ENCODE data around the gene TSHZ1.

TSHZ1 gene

DNA sequence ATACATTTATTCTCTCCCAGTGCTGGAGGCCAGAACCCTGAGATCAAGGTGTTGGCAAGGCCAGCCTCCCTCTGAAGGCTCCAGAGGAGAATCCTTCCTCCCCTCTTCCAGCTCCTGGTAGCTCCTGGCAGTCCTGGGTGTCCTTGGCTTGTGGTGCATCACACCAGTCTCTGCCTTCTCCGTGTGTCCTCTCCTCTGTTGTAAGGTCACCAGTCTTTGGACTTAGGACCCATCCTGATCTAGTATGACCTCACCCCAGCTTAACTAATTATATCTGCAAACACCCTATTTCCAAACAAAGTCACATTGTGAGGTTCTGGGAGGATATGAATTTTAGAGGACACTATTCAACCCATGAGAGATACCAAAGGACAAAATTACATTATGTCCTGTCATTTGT, 31.1 kb downstream of the TSHZ1 start:
- no peak for DNase-seq (ENCODE audit: extremely low read depth in 1 of 2, low read depth in 1 of 2)

DNA sequence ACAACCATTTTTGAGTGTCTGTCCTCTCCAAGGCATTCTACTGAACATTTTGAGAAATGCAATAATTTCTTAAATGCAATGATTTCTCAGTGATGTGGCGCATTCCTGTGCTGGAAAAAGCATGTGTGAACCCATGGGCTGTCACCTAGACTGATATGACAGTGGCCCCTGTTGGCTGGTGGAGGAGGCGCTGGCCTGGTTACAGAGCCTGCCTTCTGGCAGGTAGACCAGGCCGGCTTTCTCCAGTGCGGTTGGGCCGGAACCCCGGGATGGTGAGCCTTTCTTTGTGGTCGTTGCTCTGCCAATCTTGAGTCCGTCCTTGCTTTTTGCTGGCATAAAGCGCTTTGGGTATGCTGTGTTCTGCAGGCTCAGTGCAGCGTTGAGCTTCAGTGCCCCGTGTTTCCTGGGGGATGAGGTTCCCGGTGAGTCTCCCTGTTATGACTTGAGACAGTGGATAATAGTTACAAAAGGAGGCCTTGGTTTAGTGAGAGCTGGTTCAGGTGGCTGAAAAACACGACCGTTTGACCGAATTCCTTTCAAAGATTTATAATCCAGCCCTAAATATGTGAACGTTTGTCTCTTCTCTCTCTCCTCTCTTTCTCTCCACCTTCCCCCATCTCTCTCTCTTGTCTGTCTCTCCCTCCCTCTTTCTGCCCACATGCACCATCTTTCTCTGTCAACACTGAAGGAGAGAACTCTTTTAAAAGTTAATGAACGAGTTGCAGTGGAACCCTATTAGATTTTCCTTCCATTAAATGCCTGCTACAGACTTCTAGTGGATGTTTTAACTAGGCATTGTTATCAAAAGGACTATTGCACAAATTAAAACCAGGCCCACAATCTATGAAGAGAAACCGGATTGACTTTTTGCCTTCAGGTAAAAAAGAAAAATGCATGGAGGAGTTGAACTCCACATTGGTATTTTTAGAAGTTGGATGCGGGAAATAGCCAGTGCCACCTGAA, 34.0 kb downstream of the TSHZ1 start:
- DNase-seq (ENCODE audit: extremely low read depth in 1 of 2, low read depth in 1 of 2), result no peak

DNA sequence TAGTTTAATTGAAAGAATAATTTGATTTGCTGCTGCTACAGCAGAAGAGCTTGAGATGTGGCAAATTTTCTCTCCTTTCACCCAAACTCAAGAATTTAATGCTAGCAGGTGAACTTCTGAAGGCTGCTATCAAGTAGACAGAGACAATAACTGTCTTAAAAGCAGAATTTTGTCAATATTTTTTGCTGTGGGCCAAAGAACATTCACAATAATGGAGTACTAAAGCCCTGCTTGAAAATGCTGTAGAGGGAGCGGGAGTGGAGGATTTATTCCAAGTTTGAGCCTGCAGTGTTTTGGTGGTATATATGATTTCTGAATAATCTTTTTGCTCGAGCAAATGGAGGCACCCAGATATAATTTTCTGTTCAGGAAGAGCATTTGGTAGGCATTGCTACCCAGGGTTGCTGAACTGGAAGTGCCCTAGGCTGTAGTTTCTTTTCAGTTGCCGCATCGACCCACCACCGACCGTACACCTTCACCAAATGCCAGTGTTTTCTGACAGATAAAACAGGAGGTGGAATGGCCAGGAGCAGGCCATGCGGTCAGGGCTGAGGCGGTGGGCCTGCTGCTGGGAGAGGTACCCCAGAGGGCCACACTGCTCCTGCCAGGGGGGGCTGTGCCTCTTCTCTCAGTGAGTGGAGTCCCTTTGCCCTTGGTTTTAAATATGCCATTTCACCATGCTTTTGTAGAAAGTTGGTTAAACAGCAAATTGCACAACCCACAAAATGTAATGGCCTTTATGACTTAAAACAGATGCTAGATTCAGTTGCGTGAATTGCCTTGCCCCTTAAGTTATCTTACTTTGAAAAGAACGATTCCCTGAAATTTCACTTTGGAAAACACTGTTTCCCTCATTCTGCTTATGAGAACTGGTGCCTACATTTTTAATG, 36.4 kb downstream of the TSHZ1 start:
- no peak for DNase-seq (ENCODE audit: extremely low read depth in 1 of 2, low read depth in 1 of 2)

DNA sequence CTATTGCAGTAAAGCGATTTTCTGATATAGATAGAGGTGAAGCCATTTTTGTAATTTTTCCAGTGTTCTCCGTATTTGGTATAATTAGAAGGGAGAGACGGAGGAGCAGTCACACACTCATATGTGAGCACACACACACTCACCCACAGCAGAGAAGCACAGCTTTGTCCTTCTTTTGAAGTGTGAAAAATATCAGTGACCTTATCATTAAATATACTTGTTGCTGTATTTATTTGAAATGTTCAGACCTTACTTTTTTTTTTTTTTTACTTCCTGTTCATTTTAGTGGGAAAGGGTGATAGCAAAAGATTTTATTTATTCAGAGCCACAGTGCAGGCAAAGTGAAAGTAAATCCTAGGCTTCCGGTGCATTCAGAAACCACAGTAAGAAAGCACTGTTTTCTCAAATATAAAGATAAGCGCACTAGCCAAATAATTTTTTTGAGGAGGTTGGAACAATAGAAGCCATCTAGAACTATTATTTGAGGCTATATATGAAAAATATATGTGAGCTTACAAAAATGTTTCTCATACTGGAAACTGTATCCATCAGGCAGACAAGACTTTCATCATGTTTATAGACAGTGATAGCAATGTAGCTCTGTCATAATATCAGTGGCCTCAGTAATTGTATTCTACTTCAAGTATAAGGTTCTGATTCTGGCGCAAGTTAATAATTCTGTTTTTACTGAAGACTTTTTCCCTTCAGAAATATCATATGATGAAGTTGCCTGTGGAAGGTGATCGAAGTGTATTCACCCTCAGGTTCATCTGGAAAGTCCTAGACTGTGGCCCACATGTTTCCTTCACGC, 37.2 kb downstream of the TSHZ1 start:
- no peak for DNase-seq (ENCODE audit: extremely low read depth in 1 of 2, low read depth in 1 of 2)

DNA sequence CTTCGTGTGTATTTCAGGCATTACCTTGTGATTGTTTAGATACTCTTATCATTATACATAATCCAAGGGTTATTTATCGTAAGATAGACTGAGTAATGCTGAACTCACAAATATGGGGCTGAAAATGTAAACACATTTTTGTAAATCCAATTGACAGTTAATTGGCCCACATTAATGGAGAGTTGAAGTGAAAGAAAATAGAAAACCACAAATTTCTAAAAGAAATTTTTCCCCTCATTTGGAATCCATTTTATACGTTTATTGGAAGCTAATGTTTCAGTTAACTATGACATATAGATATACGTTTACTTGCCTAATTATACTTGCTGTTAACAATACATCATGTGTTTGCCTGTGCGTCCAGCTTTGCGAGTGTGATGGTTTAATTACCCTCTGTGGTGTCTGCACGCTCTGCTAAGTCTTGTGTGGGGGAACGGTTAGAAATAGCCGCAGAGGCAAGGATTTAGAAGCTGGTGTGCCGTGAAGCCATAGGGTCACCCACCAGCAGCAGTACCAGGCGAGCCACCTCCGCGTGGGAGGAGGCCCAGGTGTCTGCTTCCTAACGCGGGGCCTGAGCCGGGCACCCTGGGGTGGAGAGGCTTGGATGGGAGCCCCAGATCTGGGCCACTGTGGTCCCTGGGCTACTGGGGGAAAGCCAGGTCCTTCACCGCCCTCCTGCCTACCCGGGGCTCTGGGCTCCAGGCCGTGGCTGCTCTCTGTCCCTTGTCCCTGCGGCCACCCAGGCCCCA, 38.0 kb downstream of the TSHZ1 start:
- no peak for DNase-seq (ENCODE audit: extremely low read depth in 1 of 2, low read depth in 1 of 2)

DNA sequence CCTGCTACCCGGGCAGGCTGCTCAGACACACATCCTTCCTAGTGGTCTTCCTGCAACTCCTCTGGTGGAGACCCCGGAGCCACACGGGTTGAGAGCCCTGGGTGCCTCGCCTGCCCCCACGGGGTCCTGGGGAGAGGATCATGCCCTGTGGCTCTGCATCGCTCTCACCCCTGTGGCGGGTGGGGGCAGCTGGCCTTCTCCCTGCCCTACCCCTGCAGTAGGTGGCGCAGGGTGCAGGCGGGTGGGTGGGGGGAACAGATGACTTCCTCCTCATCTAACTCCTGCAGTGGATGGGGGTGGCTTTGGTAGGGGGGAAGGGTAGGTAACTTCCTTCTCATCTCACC, 38.5 kb downstream of the TSHZ1 start:
- no peak for DNase-seq (ENCODE audit: extremely low read depth in 1 of 2, low read depth in 1 of 2)

DNA sequence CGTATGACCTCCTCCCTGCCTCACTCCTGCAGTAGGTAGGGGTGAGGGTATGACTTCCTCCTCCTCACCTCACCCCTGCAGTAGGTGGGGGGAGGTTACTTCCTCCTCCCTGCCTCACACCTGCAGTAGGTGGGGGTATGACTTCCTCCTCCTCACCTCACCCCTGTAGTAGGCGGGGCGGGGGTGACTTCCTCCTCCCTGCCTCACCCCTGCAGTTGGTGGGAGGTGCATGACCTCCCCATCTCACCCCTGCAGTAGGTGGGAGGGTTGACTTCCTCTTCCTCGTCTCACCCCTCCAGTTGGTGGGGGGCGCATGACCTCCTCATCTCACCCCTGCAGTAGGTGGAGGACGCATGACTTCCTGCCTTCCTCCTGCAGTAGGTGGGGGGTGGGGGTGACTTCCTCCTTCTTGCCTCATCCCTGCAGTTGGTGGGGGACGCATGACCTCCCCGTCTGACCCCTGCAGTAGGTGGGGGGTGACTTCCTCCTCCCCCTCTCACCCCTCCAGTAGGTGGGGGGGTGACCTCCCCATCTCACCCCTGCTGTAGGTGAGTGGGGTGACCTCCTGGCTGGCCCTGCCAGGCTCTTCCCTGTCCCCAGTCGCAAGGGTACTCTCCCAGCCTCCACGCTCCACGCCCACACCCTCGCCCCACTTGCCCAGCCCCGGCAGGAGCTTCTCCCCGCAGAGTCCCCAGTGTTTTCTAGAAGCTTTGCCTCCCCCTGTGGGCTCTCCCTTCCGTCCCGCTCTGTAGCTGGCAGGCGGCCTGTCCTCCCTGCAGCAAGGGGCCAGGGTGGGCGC, 39.3 kb downstream of the TSHZ1 start:
- no peak for DNase-seq (ENCODE audit: extremely low read depth in 1 of 2, low read depth in 1 of 2)

DNA sequence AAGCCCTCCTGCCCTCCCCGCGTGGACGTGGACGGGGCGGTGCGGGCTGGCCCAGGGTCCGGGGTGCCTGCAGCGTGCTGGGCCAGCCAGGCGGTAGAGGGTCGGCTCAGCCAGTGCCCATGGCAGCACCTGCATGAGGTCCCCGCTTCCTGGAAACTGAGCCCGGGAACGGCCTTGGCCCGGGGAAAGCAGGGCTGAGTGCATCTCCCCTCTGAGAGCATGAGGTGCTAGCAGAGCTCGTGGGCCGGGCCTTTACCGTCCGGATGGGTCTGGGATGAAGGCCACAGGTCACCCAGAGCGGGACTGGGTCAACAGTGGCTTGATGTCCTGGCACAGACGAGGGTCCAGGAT, 39.8 kb downstream of the TSHZ1 start:
- no peak for DNase-seq (ENCODE audit: extremely low read depth in 1 of 2, low read depth in 1 of 2)

DNA sequence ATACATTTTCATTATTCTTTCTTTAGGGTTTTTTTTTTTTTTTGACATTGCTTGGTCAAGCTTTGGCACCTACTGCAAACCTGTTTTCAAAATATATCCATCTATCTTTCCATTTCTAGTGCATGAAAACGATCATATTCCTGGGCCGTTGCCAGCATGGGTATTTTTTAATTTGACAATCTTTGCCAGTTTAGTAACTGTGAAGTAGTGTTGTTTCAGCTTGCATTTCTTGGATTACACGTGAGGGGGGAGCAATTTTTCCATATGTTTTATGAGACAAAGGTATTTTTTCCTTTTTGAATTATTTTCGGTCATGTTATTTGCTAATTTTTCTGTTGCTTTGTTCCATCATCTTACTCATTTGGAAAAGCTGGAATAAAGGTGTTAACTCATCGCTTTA, 40.9 kb downstream of the TSHZ1 start:
- no peak for DNase-seq (ENCODE audit: extremely low read depth in 1 of 2, low read depth in 1 of 2)

DNA sequence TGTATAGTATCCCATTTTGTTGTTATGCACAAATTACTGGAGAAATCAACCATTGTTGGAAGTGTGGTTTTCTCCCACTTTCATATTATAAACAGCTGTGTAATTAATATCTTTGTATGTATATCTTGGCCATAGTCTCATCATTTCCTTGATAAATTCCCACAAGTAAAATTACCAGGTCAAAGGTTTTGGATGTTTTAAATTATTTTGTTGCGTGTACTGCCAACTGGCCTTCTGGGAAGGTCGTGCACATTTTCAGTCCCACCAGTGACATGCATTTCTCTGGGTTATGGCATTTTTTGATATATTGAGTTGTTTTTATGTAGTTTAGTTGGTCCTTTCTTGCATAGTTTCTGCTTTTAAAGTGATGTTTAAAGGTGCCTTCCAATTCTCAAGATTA, 41.5 kb downstream of the TSHZ1 start:
- no peak for DNase-seq (ENCODE audit: extremely low read depth in 1 of 2, low read depth in 1 of 2)

DNA sequence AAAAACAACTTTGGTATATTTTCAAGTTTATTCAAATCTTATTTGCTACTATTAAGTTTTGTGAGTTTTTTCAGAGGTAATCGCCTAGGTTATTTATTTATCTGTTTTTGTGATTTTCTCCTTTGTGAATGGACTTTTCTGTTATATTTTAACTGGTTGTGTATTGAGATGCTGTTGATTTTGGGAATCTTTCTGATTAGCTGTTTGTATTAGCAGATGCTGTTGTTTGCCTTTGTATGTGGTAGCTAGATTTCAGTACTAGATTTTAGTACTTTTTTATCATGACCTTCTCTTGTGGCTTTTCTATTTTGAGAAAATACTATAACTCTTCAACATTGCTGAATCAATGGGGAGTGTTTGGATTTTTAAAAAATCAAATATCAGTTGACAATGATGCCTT, 42.4 kb downstream of the TSHZ1 start:
- no peak for DNase-seq (ENCODE audit: extremely low read depth in 1 of 2, low read depth in 1 of 2)

DNA sequence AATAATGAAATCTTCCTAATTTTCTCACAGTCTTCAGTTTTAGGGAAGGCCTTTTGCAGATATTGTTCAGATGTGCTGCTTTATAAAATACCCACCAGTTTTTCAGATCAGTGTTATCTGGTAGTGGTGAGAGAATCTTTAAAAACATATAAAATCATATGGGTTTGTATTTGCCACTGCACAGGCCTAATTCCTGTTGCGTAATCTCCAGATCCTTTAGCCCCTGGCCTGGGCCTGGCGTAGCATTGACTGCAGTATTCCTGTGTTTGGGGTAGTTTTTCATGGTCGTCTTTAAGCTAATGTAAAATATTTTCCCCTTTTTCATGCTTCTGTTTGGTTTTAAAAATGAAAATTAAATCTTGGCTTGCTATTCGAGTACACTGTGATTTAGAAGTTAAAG, 43.2 kb downstream of the TSHZ1 start:
- DNase-seq (ENCODE audit: extremely low read depth in 1 of 2, low read depth in 1 of 2), result no peak

DNA sequence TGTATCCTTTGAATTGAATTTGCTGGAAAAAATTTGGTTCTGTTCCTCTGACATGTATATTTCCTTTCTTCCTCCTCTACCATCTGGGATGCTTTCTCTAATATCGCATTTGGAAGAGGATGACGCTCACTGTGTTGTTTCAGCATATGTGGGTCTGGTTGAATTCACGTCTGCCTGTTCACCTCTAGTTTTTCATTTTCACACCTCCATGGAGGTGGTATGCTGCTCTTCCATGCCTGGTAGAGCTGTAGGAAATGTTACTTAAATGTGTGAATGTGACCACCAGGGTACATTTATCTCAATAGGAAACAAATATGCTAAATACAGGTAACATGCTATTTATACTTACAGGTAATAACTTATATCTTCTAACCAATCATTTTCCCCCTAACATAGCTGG, 44.5 kb downstream of the TSHZ1 start:
- no peak for DNase-seq (ENCODE audit: extremely low read depth in 1 of 2, low read depth in 1 of 2)

DNA sequence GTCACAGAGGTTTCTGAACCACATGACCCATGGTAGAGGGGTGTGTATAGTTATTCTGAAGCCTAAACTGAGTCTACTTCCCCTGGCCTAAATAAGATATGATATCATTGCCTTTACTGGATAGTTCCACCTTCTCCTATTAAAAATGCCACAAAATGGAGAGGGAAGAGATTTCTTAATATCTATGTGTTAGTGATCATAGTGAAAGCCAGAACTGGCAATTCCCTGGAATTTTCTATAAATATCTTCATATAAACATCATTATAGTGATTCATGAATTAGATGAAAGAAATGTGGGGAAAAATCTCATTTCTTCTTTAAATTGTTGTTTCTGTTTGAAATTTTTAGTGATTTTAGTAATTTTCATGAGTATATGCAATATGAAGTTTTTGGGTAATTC, 45.8 kb downstream of the TSHZ1 start:
- no peak for DNase-seq (ENCODE audit: extremely low read depth in 1 of 2, low read depth in 1 of 2)

DNA sequence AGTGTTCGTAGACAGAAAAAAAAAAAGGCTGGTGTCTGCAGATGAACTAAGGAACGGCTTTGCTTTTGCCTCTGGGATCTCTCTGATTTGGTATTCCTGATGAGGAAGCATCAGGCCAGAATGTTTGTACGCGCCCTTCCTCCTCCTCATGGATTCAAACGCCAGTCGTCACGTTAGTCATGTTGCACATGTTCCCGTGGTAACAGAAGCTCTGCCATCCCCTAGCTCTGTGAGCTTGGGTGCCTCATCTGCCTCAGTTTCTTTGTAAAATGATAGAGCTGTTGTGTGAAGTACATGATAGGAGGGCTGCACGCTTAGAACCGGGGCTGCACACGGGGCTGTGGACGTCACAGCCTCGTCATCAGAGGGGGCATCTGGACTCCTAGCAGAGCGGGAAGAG, 47.0 kb downstream of the TSHZ1 start:
- no peak for DNase-seq (ENCODE audit: extremely low read depth in 1 of 2, low read depth in 1 of 2)

DNA sequence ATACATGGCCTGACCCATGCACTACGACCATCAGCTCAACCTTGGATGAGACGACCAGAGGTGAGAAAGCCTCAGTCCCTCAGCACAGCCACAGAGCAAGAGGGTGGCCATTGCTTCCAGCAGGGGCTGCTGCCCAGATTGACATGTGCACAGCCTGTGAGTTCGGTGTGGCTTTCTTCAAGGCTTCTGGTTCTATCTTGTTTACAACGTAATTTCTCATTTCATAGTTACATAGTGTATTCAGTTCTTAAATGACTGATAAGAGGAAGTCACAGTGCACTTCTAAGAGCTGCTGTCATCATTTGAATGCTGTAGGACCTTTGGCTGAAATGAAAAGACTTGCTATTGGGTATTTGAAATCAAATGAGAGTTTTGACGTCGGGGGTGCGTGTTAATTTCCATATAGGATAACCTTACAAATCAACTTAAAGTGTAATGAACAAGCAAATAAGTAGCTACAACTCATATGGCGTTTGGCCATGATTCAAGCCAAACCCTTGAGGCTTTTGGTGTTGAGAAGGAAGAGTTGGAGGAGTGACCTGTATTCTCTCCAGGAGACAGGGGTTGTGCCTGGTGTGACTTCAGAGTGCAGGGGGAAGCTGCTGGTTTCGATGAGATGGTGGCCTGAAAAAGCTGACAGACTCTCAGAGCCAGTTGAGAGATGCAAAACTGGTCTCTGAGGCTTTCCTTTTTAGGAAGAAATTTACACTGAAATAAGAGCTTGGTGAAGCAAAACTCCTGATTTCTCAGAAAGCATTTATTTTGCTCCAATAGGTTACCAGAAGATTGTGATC, 51.0 kb downstream of the TSHZ1 start:
- no peak for DNase-seq (ENCODE audit: extremely low read depth in 1 of 2, low read depth in 1 of 2)

DNA sequence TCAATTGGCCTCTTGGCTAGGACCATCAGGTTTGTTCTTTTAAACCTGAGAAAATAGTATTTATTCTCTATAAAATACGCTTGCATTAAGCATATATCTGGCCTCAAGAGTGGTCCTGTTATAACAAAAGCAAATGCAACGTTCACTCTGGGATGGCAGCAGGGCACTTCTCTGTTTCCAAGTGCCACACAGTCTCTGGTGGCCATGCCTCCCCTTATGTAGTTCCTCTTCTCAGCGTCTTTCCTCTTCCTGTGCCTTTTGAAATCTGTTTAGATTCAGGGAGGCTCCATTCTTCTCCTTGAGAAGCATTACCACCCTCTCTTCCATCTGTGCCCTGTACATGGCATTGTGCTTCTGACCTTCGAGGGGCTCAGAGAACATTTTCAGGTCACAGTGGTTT, 51.9 kb downstream of the TSHZ1 start:
- no peak for DNase-seq (ENCODE audit: extremely low read depth in 1 of 2, low read depth in 1 of 2)

DNA sequence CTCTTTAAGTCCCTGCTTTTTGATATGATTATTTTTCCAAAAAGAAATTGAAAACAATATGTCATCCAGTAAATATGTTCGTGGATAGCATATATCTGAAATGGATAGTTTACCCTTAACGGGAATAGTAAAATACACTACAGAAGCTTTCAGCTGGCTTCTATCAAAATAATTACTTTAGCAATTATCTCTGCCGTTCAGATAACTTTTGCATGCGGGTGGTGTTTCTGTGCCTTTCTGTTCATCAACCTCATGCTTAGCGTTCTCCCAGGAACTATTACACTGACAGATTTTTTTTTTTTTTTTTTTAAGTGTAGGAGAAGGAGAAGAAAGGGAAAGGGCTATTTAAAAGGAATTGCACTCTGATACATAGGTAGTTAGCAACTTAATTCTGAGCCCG, 53.6 kb downstream of the TSHZ1 start:
- DNase-seq (ENCODE audit: extremely low read depth in 1 of 2, low read depth in 1 of 2), result no peak
